BJ (cell line): ENCODE results near the gene PDZK1IP1. TPM values are rescaled to one million over a fixed set of nuclear protein-coding genes. Genes with fewer than 3 reads are reported as not detected.

Source experiments
- CTCF ChIA-PET: fragments of 350-600 bp; formaldehyde crosslinking; extraction: SDS; loops from one replicate; lab custom pipeline; 2021; ENCODE audit warnings: antibody characterized with exemption, inconsistent platforms; lab: Yijun Ruan, JAX
- POLR2A ChIA-PET: fragments of 300-600 bp; sonication (Branson Sonifier 250); formaldehyde crosslinking; extraction: SDS; loops from one replicate; lab custom pipeline; 2021; ENCODE audit warnings: antibody characterized with exemption; lab: Charles Lee
- DNase-seq: peaks from one replicate; pipeline ENCODE4 v3.0.0-alpha.2; 2011; ENCODE audit warnings: low read depth
- H3K27me3 ChIP-seq: 2 replicates; pipeline ENCODE4 v1.6.0; 2011; ENCODE audit warnings: low read length; ENCODE audit not compliant: control insufficient read depth, insufficient read depth
- H3K36me3 ChIP-seq: 2 replicates; pipeline ENCODE4 v1.5.1; 2011; ENCODE audit warnings: low read length; ENCODE audit not compliant: control insufficient read depth, insufficient read depth
- H3K4me3 ChIP-seq: 2 replicates; pipeline ENCODE4 v1.5.1; 2011; ENCODE audit warnings: low read depth, mild to moderate bottlenecking, control low read depth, low read length
- CTCF ChIP-seq: IDR thresholded peaks from 2 replicates; pipeline ENCODE4 v1.5.1; 2011; ENCODE audit warnings: low read depth, mild to moderate bottlenecking, control low read depth, inconsistent platforms, low read length, moderate library complexity; ENCODE audit not compliant: insufficient read depth
- polyA plus RNA-seq: library from polyadenylated mRNA; depleted of rRNA; stranded (reverse); fragments of >200 nt; gene quantifications from 2 replicates; pipeline ENCODE4 v1.2.3, GENCODE V29; 2011

Gene PDZK1IP1
- polyA plus RNA-seq, 1 experiment, result not detected

GRCh38 chr1:47212636-47213229, 22.9 kb upstream of the PDZK1IP1 start:
- ChIA-PET POLR2A (no interaction called here), CTCF (interaction anchor here (0.5 to 1.6 kb wide), 4 partner anchors 8 to 147 kb away, joined by 3 to 7 read pairs (median 4); no protein-coding TSS in a partner anchor)
- no peak overlapping the region for H3K4me3 ChIP-seq
- no peak for TF ChIP-seq CTCF
- no peak for DNase-seq
- H3K27me3 ChIP-seq, result peaks cover 9% of the 10 kb centered on the region
- no peaks in the 10 kb centered on the region for H3K36me3 ChIP-seq

- TF ChIP-seq CTCF, result no peak
- no peaks in the 10 kb centered on the region for H3K36me3 ChIP-seq
- no peak overlapping the region for H3K4me3 ChIP-seq
- CTCF ChIA-PET, result interaction anchor here (0.6 to 1.3 kb wide), 3 partner anchors 10 to 51 kb away, joined by 3 read pairs; no protein-coding TSS in a partner anchor
- peaks cover 9% of the 10 kb centered on the region for H3K27me3 ChIP-seq
- DNase-seq, result no peak
- POLR2A ChIA-PET, result no interaction called here
These were observed 22.0 kb upstream of the PDZK1IP1 start for GRCh38 chr1:47211796-47212269.

- TF ChIP-seq CTCF, result no peak
- H3K36me3 ChIP-seq, result no peaks in the 10 kb centered on the region
- H3K4me3 ChIP-seq, result no peak overlapping the region
- no peak for DNase-seq
- H3K27me3 ChIP-seq, result peaks cover 9% of the 10 kb centered on the region
- ChIA-PET CTCF (interaction anchor here (0.9 to 1.5 kb wide), 3 partner anchors 11 to 52 kb away, joined by 3 to 5 read pairs (median 4); no protein-coding TSS in a partner anchor), POLR2A (no interaction called here)
These were observed 20.8 kb upstream of the PDZK1IP1 start for GRCh38 chr1:47210666-47211065.

- POLR2A ChIA-PET, result no interaction called here
- H3K4me3 ChIP-seq, result no peak overlapping the region
- H3K36me3 ChIP-seq, result no peaks in the 10 kb centered on the region
- no peak for DNase-seq
- TF ChIP-seq CTCF, result no peak
- peaks cover 9% of the 10 kb centered on the region for H3K27me3 ChIP-seq
- CTCF ChIA-PET, result interaction anchor here (1.2 to 6.0 kb wide), 3 partner anchors 16 to 53 kb away, joined by 4 to 37 read pairs (median 5); no protein-coding TSS in a partner anchor
These were observed 20.0 kb upstream of the PDZK1IP1 start for GRCh38 chr1:47209725-47210325.

GRCh38 chr1:47209091-47209490, 19.3 kb upstream of the PDZK1IP1 start:
- ChIA-PET CTCF (interaction anchor here (6.0 kb wide), 1 partner anchor 16 kb away, joined by 37 read pairs; no protein-coding TSS in a partner anchor), POLR2A (no interaction called here)
- Histone ChIP-seq H3K4me3 (no peak overlapping the region), H3K36me3 (no peaks in the 10 kb centered on the region), H3K27me3 (peaks cover 11% of the 10 kb centered on the region)
- TF ChIP-seq CTCF, result no peak
- DNase-seq, result no peak
